Measurements from ENCODE around the gene DHFR. TPM values are rescaled to one million over a fixed set of nuclear protein-coding genes. Genes with fewer than 3 reads are reported as not detected.
A peak's percentile ranks its signal among the peaks of the same experiment; 100 is the strongest.
"Not testable (repeated sequence)": the region's sequence is repeated elsewhere in the genome, so short reads cannot be mapped to it uniquely, and the experiment has no call there.

Gene DHFR
- total RNA-seq, 1 experiment from 2014 or later, result 13.0 TPM

GRCh38 chr5:80665057-80665456, 10.3 kb upstream of the DHFR start:
- Mint-ChIP-seq H3K27me3 (ENCODE audit: insufficient read depth, unreplicated experiment) (no peaks in the 10 kb centered on the region), H3K27ac (ENCODE audit: low read depth, unreplicated experiment) (no peak overlapping the region), H3K36me3 (ENCODE audit: insufficient read depth, unreplicated experiment) (peaks cover 66% of the 10 kb centered on the region), H3K9me3 (ENCODE audit: unreplicated experiment) (no peaks in the 10 kb centered on the region), H3K4me3 (ENCODE audit: unreplicated experiment) (no peak overlapping the region), H3K4me1 (ENCODE audit: insufficient read depth, unreplicated experiment) (no peaks in the 10 kb centered on the region)
- no peak for TF ChIP-seq CTCF (IDR thresholded peaks at IDR 0.05; ENCODE audit: unreplicated experiment)
- no TSS peak for BruUV-seq (replicated peaks)
- intact Hi-C loops (cut with micrococcal nuclease), result no loop called here
- DNase-seq (ENCODE audit: unreplicated experiment), result no peak
- POLR2A ChIA-PET, result interaction anchor here (0.6 to 1.4 kb wide), 3 partner anchors 9 to 747 kb away, joined by 3 read pairs; partner anchors contain the start of gene DHFR
- CTCF ChIA-PET, result interaction anchor here (1.0 to 1.4 kb wide), 2 partner anchors 183 to 635 kb away, joined by 3 to 4 read pairs; no protein-coding TSS in a partner anchor

GRCh38 chr5:80662108-80662507, 7.3 kb upstream of the DHFR start:
- TF ChIP-seq CTCF (IDR thresholded peaks at IDR 0.05; ENCODE audit: unreplicated experiment), result no peak
- intact Hi-C loops (cut with micrococcal nuclease), result no loop called here
- ChIA-PET POLR2A (no interaction called here), CTCF (no interaction called here)
- no peak overlapping the region for H3K4me3 Mint-ChIP-seq (ENCODE audit: unreplicated experiment)
- H3K27ac Mint-ChIP-seq (ENCODE audit: low read depth, unreplicated experiment), result no peak overlapping the region
- peaks cover 78% of the 10 kb centered on the region for H3K36me3 Mint-ChIP-seq (ENCODE audit: insufficient read depth, unreplicated experiment)
- no TSS peak for BruUV-seq (replicated peaks)
- H3K27me3 Mint-ChIP-seq (ENCODE audit: insufficient read depth, unreplicated experiment), result no peaks in the 10 kb centered on the region
- peak; percentile 56 for DNase-seq (ENCODE audit: unreplicated experiment)
- H3K4me1 Mint-ChIP-seq (ENCODE audit: insufficient read depth, unreplicated experiment), result peaks cover 9% of the 10 kb centered on the region
- no peaks in the 10 kb centered on the region for H3K9me3 Mint-ChIP-seq (ENCODE audit: unreplicated experiment)

- H3K27ac Mint-ChIP-seq (ENCODE audit: low read depth, unreplicated experiment), result peak overlapping the region; percentile 13
- H3K4me1 Mint-ChIP-seq (ENCODE audit: insufficient read depth, unreplicated experiment), result peaks cover 15% of the 10 kb centered on the region
- intact Hi-C loops (cut with micrococcal nuclease); DNase-seq (ENCODE audit: unreplicated experiment); H3K27me3 Mint-ChIP-seq (ENCODE audit: insufficient read depth, unreplicated experiment); H3K9me3 Mint-ChIP-seq (ENCODE audit: unreplicated experiment); BruUV-seq (replicated peaks); CTCF ChIA-PET; H3K4me3 Mint-ChIP-seq (ENCODE audit: unreplicated experiment): not testable (repeated sequence)
- POLR2A ChIA-PET, result interaction anchor here (0.7 kb wide), 1 partner anchor 342 kb away, joined by 4 read pairs; no protein-coding TSS in a partner anchor
- H3K36me3 Mint-ChIP-seq (ENCODE audit: insufficient read depth, unreplicated experiment), result peaks cover 67% of the 10 kb centered on the region
Measured at GRCh38 chr5:80660661-80661060, 5.9 kb upstream of the DHFR start.

- Mint-ChIP-seq H3K36me3 (ENCODE audit: insufficient read depth, unreplicated experiment) (peaks cover 63% of the 10 kb centered on the region), H3K9me3 (ENCODE audit: unreplicated experiment) (no peaks in the 10 kb centered on the region), H3K27me3 (ENCODE audit: insufficient read depth, unreplicated experiment) (no peaks in the 10 kb centered on the region), H3K27ac (ENCODE audit: low read depth, unreplicated experiment) (no peak overlapping the region), H3K4me1 (ENCODE audit: insufficient read depth, unreplicated experiment) (peaks cover 15% of the 10 kb centered on the region), H3K4me3 (ENCODE audit: unreplicated experiment) (no peak overlapping the region)
- POLR2A ChIA-PET, result interaction anchor here (0.6 kb wide), 1 partner anchor 1091 kb away, joined by 3 read pairs; no protein-coding TSS in a partner anchor
- BruUV-seq (replicated peaks), result no TSS peak
- peak; percentile 56 for DNase-seq (ENCODE audit: unreplicated experiment)
- CTCF ChIA-PET, result no interaction called here
- no peak for TF ChIP-seq CTCF (IDR thresholded peaks at IDR 0.05; ENCODE audit: unreplicated experiment)
- intact Hi-C loops (cut with micrococcal nuclease), result loop anchor here (10.0 kb wide), 1 partner anchor 254 kb away; the partner anchor contains the start of gene ZFYVE16
Measured at GRCh38 chr5:80659106-80659505, 4.3 kb upstream of the DHFR start.
